ENCODE data around the gene SPPL2A.
A peak's percentile ranks its signal among the peaks of the same experiment; 100 is the strongest.
"Not testable (repeated sequence)": the region's sequence is repeated elsewhere in the genome, so short reads cannot be mapped to it uniquely, and the experiment has no call there.

Gene SPPL2A, protein sequence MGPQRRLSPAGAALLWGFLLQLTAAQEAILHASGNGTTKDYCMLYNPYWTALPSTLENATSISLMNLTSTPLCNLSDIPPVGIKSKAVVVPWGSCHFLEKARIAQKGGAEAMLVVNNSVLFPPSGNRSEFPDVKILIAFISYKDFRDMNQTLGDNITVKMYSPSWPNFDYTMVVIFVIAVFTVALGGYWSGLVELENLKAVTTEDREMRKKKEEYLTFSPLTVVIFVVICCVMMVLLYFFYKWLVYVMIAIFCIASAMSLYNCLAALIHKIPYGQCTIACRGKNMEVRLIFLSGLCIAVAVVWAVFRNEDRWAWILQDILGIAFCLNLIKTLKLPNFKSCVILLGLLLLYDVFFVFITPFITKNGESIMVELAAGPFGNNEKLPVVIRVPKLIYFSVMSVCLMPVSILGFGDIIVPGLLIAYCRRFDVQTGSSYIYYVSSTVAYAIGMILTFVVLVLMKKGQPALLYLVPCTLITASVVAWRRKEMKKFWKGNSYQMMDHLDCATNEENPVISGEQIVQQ

DNA sequence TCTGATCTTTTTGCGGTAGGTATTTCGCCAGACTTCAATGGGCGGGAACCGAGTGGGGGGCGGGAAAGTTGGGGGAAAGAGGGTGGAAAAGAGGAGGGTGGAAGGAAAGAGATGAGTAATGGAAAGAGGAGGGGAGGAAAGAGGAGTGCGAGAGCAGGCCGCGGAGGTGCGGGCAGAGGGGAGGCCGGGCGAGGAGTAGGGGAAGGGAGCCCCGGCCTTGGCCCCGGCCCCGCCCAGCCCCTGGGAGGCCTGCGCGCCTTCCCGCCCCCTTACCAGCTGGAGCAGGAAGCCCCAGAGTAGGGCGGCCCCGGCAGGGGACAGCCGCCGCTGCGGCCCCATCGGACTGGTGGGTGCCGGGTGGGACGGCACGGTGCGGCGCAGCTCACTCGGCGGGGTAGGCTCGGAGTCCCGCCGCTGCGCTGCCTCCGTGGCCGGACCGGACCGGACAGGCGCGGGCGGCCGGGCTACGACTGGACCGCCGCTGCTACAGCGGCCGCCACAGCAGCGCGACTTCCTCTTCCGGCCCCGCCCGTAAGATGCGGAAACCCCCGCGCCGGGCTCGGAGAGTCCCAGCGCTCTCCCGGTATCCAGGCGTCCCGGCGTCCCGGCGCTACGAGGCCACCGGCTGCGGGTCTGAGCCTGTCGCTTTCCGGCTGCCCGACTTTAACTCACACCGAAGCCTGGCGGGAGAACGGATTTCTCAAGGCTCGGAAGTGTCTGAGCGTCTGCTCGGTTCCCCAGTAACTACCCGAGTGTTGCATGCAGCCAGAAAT, at the start of gene SPPL2A:
Gene SPPL2A, minus strand, starts transcription at position 512 of the 773 bp plus-strand sequence. Its CDS starts 173 bp downstream, at position 339.
- peak; percentile 94 for DNase-seq

DNA sequence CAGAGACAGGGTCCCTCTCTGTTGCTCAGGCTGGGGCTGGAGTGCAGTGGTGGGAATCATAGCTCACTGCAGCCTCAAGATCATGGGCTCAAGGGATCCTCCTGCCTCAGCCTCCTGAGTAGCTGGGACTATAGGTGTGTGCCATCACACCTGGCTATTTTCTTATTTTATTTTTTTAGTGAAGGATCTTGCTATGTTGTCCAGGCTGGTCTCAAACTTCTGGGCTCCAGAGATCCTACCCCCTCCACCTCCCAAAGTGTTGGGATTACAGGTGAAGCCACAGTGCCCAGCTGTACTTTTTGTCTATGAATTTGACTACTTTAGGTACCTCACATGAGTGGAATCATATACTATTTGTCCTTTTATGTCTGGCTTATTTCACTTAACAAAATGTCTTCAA, 49.1 kb upstream of the SPPL2A start:
- no peak for DNase-seq

DNA sequence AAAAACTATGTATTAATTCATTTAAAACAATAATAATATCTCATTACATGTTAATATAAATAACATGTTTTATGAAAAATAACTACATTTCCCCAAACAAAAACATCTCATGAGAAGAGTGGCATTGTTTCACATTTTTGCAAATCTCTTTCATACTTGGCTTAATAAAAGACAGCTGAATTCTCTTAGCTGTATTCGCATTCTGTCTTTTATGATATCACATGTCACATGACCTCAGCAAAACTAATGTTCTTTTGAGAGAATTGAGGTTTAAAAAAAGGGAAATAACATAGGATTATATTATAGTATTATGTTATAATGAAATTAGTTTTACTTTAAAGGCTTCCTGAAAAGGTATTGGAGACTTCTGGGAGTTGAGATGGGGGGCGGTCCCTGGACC, 48.4 kb upstream of the SPPL2A start:
- no peak for DNase-seq

DNA sequence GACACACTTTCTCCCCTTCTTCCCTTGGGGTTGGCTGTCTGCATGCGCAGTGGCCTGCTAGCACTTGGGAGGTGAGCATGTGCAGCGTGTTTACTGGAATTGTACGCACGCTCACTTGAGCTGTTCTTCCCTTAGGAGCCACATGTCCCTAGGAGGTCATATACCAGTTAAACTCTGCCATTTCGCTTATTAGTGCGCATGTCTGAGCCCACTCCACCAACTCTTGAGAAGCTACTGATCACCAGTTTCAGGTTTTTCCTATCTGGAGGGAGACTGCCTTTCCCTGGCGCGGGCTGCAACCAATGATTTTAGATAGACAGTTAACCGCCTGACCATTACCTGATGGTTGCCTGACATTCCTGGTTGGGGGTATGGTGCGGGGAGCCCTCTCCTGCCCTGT, 47.6 kb upstream of the SPPL2A start:
- no peak for DNase-seq

DNA sequence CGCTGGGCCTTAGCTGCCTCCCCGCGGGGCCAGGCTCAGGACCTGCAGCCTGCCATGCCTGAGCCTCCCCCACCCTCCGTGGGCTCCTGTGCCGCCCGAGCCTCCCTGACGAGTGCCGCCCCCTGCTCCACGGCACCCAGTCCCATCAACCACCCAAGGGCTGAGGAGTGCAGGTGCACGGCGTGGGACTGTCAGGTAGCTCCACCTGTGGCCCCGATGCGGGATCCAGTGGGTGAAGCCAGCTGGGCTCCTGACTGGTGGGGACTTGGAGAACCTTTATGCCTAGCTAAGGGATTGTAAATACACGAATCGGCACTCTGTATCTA, 46.6 kb upstream of the SPPL2A start:
- DNase-seq: not testable (repeated sequence)

DNA sequence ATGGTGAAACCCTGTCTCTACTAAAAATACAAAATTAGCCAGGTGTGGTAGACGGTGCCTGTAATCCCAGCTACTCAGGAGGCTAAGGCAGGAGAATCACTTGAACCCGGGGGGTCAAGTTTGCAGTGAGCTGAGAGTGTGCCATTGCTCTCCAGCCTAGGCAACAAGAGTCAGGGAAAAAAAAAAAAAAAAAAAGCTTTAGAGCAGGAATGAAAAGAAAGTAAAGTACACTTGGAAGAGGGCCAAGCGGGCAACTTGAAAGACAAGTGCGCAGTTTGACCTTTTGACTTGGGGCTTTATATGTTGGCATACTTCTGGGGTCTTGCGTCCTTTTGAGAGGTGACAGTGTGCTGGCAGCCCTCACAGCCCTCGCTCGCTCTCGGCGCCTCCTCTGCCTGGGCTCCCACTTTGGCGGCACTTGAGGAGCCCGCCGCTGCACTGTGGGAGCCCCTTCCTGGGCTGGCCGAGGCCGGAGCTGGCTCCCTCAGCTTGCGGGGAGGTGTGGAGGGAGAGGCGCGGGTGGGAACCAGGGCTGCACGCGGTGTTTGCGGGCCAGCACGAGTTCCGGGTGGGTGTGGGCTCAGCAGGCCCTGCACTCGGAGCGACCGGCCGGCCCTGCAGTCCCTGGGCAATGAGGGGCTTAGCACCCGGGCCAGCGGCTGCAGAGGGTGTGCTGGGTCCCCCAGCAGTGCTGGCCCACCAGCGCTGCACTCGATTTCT, 46.1 kb upstream of the SPPL2A start:
- not testable (repeated sequence) for DNase-seq

DNA sequence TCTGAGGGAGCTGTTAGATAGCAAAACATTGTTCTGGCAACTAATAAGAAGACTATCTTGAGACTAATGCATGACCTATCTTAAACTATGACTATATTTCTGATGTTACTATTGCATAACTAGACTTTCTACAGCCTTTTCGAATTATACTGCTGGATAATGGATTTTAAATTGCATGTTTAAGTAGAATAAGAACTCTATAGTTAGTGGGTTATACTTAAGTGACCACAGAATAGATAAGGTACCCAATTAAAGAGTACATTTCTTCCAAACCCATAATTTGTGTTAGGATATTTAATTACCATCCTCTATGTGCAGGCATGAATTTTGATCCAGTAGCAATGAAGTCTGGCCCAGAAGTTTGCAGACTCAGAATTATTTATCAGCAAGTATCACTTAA, 44.6 kb upstream of the SPPL2A start:
- DNase-seq: peak; percentile 24

DNA sequence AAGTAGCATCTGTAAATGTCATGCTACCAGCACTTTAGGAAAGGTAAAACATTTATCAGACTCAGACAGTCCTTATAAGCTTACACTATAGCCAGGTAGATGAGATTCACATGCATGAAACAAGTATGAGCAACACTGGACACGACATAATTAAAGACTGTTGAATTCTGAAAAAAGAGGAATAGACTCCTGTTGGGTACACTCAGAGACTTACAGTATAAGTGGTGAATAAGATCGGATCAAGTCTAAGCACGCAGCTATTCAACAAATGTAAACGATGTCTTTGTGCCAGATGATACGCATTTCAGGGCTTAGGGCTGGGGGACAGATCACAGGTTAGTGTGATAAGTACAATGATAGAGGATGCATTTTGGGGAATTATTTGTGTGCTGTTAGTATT, 43.2 kb upstream of the SPPL2A start:
- DNase-seq: no peak

DNA sequence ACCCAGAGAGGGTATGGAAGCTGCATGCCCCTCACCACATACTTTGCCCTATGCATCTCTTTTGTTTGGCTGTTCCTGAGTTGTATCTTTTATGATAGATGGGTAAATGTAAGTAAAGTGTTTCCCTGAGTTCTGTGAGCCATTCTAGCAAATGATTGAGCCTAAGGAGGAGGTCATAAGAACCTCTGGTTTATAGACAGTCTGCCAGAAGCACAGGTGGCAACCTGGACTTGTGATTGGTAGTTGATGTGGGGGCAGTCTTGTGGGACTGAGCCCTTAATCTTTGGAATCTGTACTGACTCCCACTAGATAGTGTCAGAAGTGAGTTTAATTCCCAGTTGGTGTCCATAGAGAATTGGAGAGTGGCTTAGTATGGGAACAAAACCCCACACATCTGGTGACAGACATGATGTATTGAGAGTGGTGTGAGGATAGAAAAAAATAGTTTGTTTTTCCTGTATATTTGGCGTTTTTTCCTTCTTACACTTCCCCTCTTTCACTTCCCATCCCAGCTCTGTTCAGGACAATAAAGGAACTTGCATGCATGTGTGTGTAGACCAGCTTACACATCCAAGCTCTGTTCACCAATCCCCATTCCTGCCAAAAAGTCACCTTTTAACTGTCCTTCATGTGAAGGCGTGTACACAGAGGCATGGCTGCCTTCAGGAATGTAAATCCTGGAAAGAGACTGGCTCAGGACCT, 38.1 kb upstream of the SPPL2A start:
- DNase-seq: no peak

DNA sequence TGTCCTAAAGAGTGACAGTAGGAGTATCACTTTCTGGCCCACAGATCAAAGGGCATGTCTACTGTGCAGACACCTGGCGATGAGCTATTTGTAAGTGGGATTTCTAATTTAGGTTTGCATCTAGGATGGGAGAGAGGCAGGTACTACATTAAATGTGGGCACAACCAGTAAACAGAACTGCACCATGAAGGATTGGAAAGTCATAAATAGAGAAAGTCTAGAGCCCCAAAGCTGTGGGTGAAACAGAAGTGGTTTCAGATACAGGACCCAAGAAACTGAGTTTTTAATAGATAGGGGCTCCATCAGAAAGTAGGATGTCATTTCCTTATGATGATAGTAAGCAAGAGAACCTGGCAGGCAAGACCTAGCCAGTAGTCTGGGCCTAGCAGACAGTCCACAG, 35.2 kb upstream of the SPPL2A start:
- no peak for DNase-seq

DNA sequence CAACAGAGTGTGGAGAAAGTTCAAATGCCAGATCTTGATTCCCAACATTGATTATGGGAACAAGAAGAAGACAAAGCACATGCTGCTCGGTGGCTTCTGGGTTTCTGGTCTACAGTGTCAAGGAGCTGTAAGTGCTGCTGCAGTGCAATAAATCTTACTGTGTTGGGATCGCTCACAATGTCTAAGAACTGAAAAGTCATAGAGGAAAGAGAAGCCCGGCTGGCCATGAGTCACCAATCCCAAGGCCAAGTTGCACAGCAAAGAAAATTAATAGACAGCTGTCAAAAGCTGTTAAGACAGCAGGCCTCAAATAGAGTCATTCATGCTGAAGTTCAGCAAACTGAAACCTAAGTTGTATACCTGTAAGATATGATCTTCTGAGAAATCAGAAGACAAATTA, 33.2 kb upstream of the SPPL2A start:
- DNase-seq: no peak

DNA sequence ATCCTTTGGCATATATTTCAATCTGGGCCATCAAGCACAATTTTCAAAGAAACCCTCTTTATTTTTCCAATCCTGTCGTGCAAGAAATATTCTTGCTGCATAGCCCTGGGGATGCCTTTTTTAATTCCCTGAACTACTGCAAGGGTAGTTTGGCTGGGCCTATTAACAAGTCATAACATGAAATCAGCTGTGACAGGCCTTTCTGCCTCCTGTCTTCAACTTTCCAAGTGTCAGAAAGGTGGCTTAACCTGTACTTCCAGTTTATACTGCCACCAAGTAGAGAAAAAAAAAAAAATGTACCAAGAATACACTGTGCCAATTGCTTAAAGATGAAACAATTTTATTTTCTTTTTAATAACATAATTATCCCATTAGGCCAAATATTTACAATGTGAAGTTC, 32.4 kb upstream of the SPPL2A start:
- no peak for DNase-seq

DNA sequence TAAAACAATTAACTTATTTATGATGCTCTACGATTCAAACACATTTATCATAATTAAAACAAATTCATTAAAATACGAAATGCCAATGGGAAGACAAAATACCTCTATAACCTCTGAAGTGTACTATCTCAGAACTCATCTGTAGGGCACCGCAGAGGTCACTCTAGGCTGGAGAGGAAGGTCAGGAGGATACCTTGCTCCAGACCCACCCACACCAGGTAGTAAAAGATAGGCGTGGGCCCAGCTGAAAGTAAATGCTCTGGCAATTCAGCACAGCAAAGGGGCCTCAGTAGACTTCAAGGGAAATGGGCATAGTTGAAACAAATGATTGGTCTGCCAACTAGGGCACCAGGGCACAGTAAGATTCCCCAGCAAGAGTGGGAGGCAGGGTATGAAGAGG, 26.0 kb upstream of the SPPL2A start:
- no peak for DNase-seq

DNA sequence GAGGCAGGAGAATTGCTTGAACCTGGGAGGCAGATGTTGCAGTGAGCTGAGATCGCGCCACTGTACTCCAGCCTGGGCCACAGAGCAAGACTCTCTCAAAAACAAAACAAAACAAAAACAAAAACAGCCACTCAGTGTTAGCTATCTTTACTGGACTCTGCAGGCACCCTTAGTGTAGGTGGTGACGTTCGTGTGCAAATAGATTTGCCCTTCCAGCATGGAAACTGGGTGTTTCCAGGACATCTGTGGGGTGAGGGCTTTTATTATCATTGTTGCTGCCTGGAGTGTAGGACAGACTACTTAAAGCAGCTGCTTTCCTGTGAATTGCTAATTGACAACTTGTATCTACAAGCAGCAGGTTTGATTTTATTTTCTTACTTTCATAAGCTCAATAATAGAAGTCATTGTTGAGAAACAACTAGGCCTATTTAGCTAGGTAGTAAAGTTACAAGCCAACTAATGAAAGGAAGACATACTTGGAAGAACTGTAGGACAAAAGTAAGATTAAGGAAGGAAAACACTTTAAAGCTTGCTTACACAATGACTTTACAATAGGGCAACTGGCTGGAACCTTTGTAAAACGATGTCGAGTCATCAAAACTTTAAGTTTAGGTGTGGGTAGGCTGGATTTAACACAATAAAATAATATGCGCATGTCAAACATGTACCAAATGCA, 25.4 kb upstream of the SPPL2A start:
- DNase-seq: no peak

DNA sequence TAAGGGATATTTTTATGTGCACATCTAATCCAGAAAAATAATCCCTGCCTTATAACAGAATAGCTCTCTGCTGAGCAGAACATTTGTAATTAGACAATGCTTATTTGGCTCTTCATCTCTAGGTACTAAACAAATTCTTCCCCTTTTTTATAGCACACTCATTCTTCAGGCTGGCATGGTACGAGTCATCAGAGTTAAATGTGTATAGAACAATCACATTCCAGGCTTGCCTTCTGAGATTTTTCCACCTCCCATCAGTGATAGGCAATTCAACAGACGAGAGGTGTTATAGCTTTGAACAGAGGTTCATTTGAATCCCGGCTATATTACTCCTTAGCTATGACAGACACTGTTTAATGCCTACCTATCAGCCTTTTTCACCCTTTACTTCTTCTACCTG, 21.4 kb upstream of the SPPL2A start:
- no peak for DNase-seq

DNA sequence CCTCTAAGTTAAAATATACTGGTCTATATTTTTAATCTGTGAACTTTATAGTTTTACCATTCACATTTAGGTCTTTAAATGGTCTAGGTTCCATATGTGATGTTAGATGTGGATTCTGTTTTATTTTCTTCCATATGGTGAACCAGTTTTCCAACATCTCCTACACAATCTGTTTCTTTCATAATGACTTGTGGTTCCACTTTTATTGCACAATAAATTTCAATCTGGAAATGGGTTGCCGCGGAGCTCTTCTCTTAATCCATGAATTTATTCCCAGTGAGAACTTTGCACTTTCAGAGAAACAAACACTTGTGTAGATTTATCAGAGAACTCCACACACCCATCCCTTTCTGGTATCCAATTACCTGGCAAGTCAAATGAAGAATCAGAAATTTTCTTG, 20.9 kb upstream of the SPPL2A start:
- no peak for DNase-seq

DNA sequence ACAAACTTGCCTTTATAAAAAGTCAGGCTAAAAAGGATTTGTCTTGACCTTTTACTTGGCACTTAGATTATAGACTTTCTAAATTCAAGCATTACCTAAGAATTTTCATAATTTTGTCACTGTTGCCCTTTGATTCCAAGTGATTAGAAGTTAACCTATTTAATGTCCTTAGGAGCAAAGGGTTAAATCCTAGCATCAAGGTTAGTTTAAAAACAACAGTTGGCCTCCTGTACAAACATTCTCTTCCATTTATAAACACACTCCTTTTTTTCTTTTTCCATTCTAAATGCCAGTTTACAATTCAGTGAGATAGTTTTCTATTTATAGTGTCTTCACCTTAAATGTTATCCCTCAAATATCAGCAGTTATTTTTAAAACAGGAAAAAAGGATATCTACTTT, 18.4 kb upstream of the SPPL2A start:
- no peak for DNase-seq

DNA sequence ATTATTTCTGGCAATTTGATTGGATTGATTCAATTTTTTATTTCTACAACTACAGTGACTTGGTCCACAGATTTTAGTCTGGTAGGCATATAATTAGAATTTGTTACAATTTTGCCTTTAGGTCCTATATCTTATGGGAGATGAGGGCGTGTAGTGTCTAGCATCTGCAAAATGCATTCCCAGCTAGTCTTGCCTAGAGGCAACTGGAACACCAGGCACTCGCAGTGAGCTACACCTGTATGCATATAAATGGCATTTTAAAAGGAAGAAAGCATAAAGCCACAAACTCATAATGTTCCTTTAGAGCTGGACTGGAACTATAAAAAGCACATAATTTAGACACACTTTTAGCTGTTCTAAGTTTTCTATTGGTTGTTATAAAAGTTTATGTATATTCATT, 17.9 kb upstream of the SPPL2A start:
- DNase-seq: peak; percentile 34

DNA sequence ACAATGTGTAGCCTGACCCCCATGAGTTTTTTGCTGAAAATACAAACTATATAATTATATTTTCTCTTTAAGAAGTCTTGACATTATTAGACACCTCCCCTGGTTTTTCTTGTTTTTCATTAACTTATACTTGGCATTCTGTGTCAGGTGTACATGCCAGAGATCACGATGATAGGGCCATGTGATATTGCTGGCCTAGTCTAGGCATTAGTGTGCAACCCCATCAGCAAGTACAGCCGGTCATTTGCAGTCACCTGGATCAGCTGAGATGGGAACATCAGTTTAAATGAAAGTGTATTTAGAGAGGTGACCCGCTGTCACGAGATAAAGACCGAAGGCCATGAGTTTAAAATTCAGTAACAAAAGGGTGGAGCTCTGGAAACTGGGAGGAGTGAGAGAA, 12.6 kb upstream of the SPPL2A start:
- DNase-seq: no peak

DNA sequence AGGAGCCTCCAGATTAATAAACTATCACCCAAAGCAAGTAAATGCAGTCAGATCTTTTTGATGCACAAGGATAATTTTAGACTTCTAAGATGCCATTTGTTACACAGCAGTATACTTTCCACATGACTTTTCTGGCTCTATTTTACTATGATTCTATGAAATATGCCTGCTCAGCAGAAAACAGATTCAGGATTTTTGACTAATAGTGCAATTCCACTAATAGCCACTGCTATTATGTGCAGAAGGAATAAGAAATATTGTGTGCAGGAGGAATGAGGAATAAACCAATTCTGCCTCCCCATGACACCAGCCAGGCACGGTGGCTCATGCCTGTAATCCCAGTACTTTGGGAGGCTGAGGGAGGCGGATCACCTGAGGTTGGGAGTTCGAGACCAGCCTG, 11.5 kb upstream of the SPPL2A start:
- DNase-seq: no peak

DNA sequence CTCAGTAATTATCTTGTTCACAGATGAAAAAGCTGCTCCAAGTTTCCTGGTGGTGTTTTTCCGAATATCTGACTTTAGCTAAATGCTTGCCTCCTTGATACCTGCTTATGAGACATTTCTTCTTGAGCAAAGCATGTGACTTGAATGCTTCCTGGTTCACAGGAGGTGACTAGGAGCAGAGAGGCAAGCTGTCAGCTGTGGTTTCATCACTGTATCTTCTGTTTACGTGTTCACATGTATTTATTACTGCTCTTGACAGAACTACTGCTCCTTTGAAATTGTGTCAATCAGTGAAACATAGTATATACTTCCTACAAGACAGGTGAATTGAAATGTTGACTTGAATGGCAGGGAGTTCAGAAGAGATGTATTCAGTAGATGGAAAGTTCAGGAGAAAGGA, 8.9 kb upstream of the SPPL2A start:
- peak; percentile 14 for DNase-seq

DNA sequence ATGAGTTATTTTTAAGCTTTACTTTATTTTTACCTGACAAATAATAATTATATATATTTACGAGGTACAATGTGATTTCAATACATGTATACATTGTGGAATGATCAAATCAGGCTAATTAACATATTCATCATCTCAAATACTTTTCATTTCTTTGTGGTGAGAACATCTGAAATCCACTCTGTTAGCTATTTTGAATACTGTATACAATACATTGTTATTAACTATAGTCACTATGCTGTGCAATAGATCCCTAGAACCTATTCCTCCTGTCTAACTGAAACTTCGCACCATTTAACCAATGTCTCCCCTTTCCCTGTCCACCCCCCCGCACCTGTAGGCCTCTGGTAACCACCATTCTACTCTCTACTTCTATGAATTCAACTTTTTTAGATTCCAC, 7.9 kb upstream of the SPPL2A start:
- DNase-seq: no peak
